Ascending aorta (tissue), 2 donors: Measurements from ENCODE around the gene DBF4B. TPM values are rescaled to one million over a fixed set of nuclear protein-coding genes. Genes with fewer than 3 reads are reported as not detected.

Experiments
- DNase-seq, 2 donors: peaks; one replicate each; pipeline ENCODE4 v3.0.0-alpha.2; 2019; ENCODE audit warnings: low spot score in 2 of 2
- H3K27ac ChIP-seq, 2 donors: fragments of 200-600 bp; sonication (generic); one replicate each; pipeline ENCODE4 v1.5.1; 2016 to 2017; ENCODE audit warnings: mild to moderate bottlenecking in 1 of 2
- H3K27me3 ChIP-seq: fragments of 200-600 bp; sonication (generic); one replicate; pipeline ENCODE4 v1.5.1; 2017
- H3K36me3 ChIP-seq, 2 donors: fragments of 200-600 bp; sonication (generic); one replicate each; pipeline ENCODE4 v1.5.1; 2016
- H3K4me1 ChIP-seq, 2 donors: fragments of 200-600 bp; sonication (generic); one replicate each; pipeline ENCODE4 v1.5.1; 2016 to 2017; ENCODE audit warnings: mild to moderate bottlenecking in 1 of 2
- H3K4me3 ChIP-seq, 2 donors: fragments of 200-600 bp; sonication (generic); one replicate each; pipeline ENCODE4 v1.5.1; 2016 to 2017; ENCODE audit warnings: mild to moderate bottlenecking in 1 of 2
- H3K9me3 ChIP-seq, 2 donors: fragments of 200-600 bp; sonication (generic); one replicate each; pipeline ENCODE4 v1.5.1; 2016
- CTCF ChIP-seq, 3 experiments: fragments of 200-600 bp in 2 of 3; fragments of 450-650 bp in 1 of 3; sonication (generic) in 2 of 3; IDR thresholded peaks; one replicate each; pipeline ENCODE4 v1.5.1; 2016 to 2019; ENCODE audit warnings: antibody characterized with exemption in 3 of 3, mild to moderate bottlenecking in 1 of 3, moderate library complexity in 1 of 3
- intact Hi-C: fragments of 100-400 bp; cut with DNase I; formaldehyde crosslinking; loops from one replicate; pipeline ENCODE4 v1.15.1; 2023
- total RNA-seq: library from RNA; depleted of rRNA; stranded (reverse); fragments of >200 nt; gene quantifications from one replicate; pipeline ENCODE4 v1.1.0, GENCODE V29; 2016

The DBF4B gene
- total RNA-seq, 1 donor from 2014 or later, result 9.7 TPM

DNA sequence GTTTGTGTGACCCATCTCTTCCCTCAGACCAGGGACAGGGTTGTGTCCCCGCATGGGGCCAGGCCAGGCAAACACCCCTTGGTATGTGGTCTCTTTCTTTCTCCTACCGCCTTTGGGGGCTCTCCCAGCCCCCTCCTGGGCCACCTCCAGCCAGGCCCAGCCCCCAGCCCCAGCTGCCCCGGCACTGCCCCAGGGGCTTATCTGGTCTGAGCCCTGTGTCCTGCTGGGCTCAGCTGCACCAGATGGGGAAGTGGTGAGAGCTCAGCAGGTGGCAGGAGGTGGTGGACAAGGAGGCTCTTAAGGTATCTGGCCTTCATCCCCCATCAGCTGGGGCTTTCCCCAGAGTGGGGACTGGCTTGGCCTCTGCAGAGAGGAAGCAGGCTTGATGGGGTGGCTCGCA lies 59.0 kb downstream of the DBF4B start:
- H3K27me3 ChIP-seq, result no peaks in the 10 kb centered on the region
- no peaks in the 10 kb centered on the region for H3K9me3 ChIP-seq
- H3K4me1 ChIP-seq, result no peaks in the 10 kb centered on the region
- DNase-seq, result no peak
- H3K4me3 ChIP-seq, result no peak overlapping the region
- TF ChIP-seq CTCF (IDR thresholded peaks at IDR 0.05), result no peak
- no peak overlapping the region for H3K27ac ChIP-seq
- H3K36me3 ChIP-seq, result no peaks in the 10 kb centered on the region
- intact Hi-C loops, result no loop called here

- Histone ChIP-seq H3K4me3 (no peak overlapping the region), H3K27me3 (no peaks in the 10 kb centered on the region), H3K9me3 (no peaks in the 10 kb centered on the region), H3K4me1 (no peaks in the 10 kb centered on the region), H3K27ac (no peak overlapping the region), H3K36me3 (no peaks in the 10 kb centered on the region)
- DNase-seq, result no peak
- intact Hi-C loops, result no loop called here
- TF ChIP-seq CTCF (IDR thresholded peaks at IDR 0.05), result no peak
These were observed 60.2 kb downstream of the DBF4B start for GRCh38 chr17:44768505-44769142.

- Histone ChIP-seq H3K27ac (no peak overlapping the region), H3K4me3 (no peak overlapping the region), H3K27me3 (no peaks in the 10 kb centered on the region), H3K36me3 (no peaks in the 10 kb centered on the region), H3K9me3 (no peaks in the 10 kb centered on the region), H3K4me1 (no peaks in the 10 kb centered on the region)
- no peak for TF ChIP-seq CTCF (IDR thresholded peaks at IDR 0.05)
- intact Hi-C loops, result no loop called here
- DNase-seq, result no peak
These were observed 60.8 kb downstream of the DBF4B start for GRCh38 chr17:44769230-44769629.

DNA sequence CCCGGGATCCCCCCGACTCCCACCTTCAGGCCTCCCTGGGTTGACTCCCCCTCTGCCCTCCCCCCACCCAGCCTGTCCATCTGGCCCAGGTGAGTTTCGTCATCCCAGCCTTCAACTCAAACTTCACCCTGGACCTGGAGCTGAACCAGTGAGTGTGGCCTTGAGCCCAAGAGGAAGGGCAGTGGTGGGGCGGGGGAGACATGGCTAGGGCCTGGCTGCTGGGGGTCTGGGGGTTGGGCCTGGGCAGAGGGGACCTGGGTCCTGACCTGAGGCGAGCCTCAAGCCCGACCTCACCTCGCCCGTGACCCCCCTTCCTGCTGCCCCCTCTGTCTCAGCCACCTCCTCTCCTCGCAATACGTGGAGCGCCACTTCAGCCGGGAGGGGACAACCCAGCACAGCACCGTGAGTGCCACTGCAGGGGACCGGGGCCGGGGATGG lies 61.2 kb downstream of the DBF4B start:
- no peak for TF ChIP-seq CTCF (IDR thresholded peaks at IDR 0.05)
- H3K4me1 ChIP-seq, result no peaks in the 10 kb centered on the region
- intact Hi-C loops, result no loop called here

DNA sequence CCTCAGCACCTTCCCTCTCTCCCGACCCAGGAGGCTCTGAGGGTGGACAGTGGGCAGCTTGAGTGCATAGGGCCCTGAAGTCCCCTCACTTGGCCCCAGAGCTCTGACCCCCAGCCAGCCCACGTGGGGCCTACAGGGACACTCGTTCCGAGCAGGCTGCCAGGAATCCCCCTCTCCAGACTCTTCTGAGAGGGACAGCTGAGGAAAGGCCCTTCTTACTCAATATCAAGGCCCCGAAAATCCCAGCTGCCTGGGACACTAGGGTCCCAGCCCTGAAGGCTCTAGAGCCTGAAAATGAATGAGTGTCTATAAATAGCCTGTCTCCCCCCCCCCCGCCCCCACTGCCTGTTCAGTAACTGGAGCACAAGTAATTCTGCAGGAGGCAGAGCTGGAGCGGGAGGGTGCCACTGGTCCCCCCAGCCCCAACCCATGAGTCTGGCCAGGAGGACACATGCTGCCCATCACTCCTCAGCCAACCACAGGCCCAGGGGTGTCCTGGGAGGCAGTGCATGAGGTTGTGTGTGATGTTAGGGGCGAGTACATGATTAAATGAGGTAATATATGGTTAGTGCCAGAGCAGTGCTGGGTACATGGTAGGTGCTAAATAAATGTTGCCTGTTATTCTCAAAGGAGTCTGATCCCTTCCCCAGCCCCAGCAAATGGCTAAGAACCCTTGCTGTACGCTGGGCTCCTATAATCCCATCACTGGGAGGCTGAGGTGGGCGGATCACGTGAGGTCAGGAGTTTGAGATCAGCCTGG lies 61.9 kb downstream of the DBF4B start:
- Histone ChIP-seq H3K4me1 (peaks cover 5% of the 10 kb centered on the region in 2 donors), H3K9me3 (no peaks in the 10 kb centered on the region), H3K36me3 (no peaks in the 10 kb centered on the region), H3K27ac (no peak overlapping the region), H3K4me3 (no peak overlapping the region), H3K27me3 (no peaks in the 10 kb centered on the region)
- no peak for TF ChIP-seq CTCF (IDR thresholded peaks at IDR 0.05)
- intact Hi-C loops, result no loop called here
- no peak for DNase-seq

More for the DNA sequence above, 61.2 kb downstream of the DBF4B start:
- no peaks in the 10 kb centered on the region for H3K9me3 ChIP-seq
- H3K36me3 ChIP-seq, result no peaks in the 10 kb centered on the region
- DNase-seq, result no peak
- H3K4me3 ChIP-seq, result no peak overlapping the region
- no peaks in the 10 kb centered on the region for H3K27me3 ChIP-seq
- H3K27ac ChIP-seq, result no peak overlapping the region
